GM19240 (cell line): ENCODE data around the gene HOXD1.

Experiments used
- DNase-seq: peaks from one replicate; pipeline ENCODE4 v3.0.0; 2011; ENCODE audit warnings: low spot score; ENCODE audit not compliant: insufficient read length

Gene HOXD1

GRCh38 chr2:176164611-176165369 is 23.7 kb upstream of the HOXD1 start:
- no peak for DNase-seq

GRCh38 chr2:176165370-176166050 is 23.0 kb upstream of the HOXD1 start:
- no peak for DNase-seq

DNA sequence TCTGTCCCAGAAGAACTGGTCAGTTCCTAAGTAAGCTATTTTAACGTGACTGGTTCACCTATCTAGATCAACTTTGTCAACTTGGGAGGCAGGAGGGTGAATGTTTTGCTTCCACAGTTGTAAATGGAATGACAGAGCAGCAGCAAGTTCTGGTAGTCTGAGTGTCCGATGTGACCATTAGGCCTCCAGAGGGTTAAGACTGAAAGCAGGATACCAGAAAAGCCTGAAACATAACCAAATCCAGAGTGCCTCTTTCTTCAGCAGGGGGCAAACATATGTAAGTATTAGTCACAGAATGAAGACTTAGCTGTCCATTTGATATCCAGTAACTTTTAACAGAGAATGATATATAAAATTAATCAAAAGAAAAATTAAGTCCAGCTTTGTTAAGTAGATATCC is 22.2 kb upstream of the HOXD1 start:
- DNase-seq: no peak

DNA sequence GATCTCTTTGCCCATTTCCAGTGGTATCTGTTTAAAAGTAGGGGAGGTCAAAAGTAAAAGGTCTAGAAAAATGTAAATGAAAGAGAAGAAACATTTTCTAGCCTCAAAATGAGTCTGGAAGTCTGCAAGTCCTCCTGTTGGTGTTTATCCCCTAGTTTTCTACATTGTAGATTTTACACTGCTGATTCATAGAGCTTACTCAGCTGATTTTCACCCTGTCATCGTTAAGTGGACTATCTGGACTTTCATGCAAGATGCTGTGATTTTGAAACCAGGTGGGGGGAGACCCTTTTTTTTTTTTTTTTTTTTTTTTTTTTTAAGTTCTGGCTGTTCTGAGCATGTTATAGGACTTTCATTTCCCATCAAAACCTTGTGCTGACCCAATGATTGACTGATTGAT is 21.1 kb upstream of the HOXD1 start:
- DNase-seq: no peak

DNA sequence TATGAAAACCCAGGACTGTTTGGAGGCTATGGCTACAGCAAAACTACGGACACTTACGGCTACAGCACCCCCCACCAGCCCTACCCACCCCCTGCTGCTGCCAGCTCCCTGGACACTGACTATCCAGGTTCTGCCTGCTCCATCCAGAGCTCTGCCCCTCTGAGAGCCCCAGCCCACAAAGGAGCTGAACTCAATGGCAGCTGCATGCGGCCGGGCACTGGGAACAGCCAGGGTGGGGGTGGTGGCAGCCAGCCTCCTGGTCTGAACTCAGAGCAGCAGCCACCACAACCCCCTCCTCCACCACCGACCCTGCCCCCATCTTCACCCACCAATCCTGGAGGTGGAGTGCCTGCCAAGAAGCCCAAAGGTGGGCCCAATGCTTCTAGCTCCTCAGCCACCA is 19.3 kb upstream of the HOXD1 start:
- DNase-seq: no peak

DNA sequence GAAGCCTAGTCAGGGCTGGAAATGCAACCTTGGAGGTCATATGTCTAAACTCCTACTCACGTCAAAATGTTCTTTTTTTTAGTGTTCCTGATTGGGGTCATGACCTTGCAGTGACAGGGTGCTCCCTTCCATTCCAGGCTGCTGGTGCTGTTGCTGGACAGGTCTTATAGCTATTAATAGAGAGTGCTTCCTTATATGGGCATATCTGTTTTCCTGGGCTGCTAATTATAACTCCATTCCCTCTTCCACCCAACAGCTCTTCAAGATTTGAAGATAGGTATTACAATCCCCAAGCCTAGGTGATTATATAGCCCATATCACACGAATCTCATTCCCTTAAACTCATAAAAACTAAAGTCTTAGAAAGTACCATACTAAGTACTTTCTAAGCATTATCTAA is 18.8 kb upstream of the HOXD1 start:
- DNase-seq: no peak

DNA sequence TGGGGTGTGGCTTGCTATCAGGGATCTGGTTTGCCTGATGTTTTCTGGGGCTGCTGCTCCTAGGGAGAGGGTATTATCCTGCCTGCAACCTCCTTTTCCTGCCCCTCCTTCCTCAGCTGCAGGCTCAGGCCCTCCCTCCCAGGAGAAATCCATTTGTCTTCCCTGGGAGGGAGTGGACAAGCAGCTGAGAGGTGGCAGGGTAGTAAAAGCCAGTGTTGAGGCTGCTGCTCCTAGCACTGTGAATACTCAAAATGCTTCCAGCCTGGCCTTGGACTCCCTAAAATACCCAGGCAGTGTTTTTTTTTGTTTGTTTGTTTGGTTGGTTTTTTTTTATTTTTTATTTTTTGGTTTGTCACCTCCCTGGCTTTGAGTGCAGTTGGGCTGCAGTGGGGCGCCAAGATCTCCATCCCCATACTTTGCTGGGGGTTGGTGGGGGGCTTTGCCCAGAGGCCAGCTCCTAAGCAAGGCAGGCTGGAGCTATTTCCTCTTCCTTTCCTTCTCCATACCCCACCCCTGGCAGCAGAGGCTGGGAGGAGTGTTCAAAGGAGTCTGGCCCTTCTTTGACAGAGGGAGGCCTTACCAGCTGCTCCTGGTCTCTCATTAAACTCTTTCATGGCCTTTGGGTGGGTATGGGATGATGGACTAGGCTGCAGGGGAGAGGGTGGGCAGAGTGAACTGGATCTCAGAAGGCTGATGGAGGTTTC is 17.7 kb upstream of the HOXD1 start:
- no peak for DNase-seq

GRCh38 chr2:176171351-176172006 is 17.0 kb upstream of the HOXD1 start:
- no peak for DNase-seq

- DNase-seq: no peak
Measured at GRCh38 chr2:176172007-176172894, 16.2 kb upstream of the HOXD1 start.

DNA sequence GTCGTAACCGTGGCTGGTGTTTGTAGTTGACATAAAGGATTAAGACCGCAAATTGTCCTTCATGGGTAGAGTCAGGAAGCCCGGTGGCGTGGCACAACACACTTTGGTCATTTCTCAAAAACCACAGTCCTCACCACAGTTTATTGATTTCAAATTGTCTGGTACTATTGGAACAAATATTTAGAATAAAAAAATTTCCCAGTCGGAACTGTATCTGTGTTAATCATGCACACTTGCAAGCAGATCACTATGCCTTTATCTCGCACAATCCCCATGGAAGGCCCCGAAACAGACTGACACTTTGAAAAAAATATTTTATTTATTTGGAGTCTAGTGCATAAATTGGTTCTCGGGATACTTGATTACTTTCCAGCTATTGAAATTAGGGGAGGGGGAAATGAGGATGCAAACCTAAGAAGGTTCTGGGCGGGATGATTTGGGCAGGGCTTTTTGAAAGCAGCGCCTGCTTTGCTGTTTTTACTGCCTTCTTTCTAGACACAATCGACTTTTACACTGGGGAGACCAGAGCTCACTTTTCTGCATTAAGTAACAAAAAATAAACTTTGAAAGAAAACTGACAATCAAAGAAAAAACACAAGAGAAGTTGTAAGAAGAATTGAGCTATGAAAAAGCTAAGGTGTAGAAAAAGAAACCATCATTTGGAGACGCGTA is 15.4 kb upstream of the HOXD1 start:
- no peak for DNase-seq

GRCh38 chr2:176173567-176174381 is 14.7 kb upstream of the HOXD1 start:
- DNase-seq: no peak

DNA sequence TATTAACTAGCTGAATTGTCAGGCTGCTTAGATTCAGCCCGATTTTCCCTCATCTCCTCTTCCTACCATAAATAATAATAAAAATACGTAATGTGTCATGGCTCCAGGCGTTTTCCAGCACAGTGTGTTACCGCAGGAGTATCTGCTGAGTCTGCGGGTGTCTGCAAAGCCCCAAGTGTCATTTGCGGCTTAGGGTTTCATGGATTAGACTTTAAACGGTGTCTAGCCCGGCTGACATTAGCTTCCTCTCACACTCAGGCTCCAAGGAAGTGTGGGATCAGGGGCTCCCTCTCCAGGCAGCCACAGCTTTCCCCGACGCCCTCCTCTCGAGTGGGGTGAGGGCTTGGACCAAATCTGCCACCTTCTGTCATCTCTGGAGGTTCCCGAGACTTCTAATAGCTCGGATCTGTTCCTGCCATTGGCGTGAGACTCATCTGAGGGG is 14.1 kb upstream of the HOXD1 start:
- DNase-seq: no peak

DNA sequence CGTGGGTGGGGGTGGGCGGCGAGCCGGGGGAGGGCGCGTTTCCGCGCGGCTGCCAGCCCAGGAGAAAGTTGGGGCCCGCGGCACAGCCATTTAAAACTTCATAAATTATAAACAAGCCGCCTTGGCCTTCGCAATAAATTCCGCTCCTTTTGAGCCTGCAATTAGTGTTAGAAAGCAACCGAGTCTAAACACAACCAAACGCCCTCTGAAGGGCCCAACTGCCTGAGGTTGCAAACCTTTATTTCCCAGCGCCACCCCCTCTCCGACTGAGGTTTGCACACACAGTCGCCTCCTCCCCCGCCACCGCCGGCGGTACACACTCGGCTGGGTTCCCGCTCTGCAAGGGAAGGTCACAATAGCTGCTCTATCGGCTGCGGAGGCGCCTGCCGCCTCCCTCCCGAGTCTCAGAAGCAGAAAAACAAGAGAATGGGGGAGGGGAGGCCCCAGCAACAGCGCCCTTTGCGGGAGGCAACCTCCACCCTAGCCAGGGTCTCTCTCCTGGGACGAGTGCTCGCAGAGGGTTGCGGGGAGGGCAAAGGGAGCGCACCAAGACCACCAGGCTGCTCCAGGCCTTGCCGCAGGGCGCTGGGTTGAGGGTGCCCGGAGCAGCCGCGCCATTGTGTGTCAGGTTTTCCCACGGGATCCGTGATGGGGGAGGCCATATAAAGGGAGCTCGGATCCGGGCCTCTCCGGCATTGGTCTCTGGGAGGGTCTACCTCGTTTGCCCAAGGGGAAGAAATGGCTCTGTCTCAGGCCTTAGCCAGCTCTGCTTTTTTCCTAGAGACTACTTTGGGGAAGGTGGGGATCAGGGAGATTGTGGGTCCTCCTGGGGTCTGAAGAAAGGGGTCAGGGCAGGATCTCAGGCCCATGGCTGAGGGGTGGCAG is 13.4 kb upstream of the HOXD1 start:
- DNase-seq: no peak

DNA sequence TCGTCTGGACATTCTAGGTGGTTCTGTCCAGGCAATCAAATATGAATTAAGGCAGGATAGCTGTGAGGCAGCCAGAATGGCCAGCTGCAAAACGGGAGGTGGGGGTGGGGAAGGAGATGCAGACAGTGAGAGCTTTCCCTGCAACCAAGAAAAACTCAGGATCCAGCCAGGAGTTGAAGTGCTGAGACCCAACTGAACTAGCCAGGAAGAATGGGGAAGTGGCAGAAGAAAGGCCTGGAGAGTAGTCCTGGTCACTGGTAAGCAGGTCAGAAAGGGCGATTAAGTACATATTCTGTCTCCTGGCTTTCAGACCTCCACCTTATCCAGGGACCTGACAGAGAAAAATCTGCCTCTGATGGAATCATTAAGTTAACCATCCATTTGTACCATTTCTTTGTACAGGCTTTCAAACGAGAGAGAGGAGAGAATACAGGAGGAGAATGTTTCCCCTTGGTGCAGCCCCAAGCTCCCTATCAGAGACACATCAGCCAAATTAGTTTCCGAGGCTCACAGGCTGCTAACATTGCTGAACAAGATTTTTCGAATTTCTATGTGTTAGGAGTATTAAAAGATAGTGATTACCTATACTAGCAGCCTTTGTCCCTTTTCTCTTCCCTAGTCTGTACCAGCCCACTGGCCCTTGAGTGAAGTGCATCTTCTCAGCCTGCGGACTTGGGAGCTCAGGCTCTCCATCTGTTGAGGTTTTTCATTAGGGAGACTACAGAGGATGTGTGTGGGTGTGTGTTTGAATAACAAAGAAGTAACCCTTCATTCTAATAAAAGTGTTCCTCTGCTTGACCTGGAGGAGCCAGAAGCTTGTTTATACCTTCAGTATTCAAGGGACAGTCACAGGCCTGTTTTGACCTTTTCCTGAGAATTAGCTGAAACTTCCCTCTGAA is 12.5 kb upstream of the HOXD1 start:
- DNase-seq: no peak

GRCh38 chr2:176177580-176178037 is 10.9 kb upstream of the HOXD1 start:
- DNase-seq: no peak

DNA sequence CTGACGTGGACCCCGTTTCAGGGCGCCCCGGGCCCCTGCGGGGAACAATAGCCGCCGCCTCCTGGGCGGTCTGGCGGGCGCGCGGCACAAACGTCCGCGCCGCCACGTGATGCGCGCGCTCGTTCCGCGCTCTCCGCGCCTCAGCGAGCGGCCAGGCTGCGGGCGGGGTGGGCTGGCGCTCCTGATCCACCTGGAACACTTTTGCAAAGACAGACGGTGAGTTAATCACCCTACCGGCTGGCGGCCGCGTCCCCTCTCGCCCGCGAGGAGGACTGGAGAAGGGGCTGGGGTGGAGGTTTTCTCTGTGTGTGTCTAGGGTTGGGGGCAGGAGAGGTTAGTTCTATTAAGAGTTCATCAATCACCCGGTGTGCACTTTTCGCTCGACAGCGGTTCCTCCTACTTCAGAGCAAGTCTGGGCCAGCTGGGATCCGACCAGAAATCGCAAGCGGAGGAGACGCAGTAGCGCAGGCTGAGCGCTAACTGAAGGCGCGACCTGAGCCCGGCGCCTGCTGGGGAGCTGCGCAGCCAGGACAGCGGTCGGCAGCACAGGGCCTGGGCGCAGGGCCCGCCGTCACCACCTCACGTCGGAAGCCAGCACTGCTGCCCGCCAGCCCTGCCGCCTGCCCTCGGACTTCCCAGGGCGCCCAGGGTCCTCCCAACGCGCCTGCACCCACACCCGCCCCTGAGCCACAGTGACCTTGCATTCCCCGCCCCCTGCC is 10.3 kb upstream of the HOXD1 start:
- DNase-seq: no peak
